ENCODE results near the gene ZNF669.

DNA sequence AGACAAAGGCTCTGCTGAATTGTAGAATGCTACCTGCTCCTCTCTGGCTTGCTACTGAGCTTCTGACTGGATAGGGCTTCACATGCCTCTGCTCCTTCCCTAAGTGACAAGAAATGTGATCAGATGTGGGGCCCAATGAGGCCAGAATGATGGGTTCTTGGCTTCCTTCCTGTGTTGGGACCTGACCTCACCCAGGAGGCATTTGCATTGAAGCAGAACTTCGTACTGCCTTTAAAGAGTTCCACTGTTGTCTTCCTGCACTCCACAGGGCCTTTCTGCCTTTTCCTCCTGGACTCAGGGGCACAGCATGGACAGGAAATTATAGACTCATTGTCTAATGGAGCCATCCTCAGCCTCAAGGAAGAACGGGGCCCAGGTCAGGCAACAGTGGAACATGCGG, 39.9 kb downstream of the ZNF669 start:
- TF ChIP-seq, protein P1, sequence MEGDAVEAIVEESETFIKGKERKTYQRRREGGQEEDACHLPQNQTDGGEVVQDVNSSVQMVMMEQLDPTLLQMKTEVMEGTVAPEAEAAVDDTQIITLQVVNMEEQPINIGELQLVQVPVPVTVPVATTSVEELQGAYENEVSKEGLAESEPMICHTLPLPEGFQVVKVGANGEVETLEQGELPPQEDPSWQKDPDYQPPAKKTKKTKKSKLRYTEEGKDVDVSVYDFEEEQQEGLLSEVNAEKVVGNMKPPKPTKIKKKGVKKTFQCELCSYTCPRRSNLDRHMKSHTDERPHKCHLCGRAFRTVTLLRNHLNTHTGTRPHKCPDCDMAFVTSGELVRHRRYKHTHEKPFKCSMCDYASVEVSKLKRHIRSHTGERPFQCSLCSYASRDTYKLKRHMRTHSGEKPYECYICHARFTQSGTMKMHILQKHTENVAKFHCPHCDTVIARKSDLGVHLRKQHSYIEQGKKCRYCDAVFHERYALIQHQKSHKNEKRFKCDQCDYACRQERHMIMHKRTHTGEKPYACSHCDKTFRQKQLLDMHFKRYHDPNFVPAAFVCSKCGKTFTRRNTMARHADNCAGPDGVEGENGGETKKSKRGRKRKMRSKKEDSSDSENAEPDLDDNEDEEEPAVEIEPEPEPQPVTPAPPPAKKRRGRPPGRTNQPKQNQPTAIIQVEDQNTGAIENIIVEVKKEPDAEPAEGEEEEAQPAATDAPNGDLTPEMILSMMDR (optimal IDR thresholded peaks at IDR 0.05 in 1 of 3, IDR thresholded peaks at IDR 0.05 in 1 of 3, conservative IDR thresholded peaks at IDR 0.05 in 1 of 3; ENCODE audit: extremely low read depth in 1 of 3, insufficient read depth in 2 of 3, low read length in 3 of 3), result no peak
- TF ChIP-seq EZH2 (IDR thresholded peaks at IDR 0.05; ENCODE audit: low read length), result no peak
